OCI-M2 (cell line): ENCODE data around the gene PPP2R3B.
"Not testable (repeated sequence)": the region's sequence is repeated elsewhere in the genome, so short reads cannot be mapped to it uniquely, and the experiment has no call there.

Source experiments
- DNase-seq: peaks from one replicate; lab custom pipeline; 2025; ENCODE audit not compliant: unreplicated experiment; lab: John Stamatoyannopoulos, UW

The PPP2R3B gene

DNA sequence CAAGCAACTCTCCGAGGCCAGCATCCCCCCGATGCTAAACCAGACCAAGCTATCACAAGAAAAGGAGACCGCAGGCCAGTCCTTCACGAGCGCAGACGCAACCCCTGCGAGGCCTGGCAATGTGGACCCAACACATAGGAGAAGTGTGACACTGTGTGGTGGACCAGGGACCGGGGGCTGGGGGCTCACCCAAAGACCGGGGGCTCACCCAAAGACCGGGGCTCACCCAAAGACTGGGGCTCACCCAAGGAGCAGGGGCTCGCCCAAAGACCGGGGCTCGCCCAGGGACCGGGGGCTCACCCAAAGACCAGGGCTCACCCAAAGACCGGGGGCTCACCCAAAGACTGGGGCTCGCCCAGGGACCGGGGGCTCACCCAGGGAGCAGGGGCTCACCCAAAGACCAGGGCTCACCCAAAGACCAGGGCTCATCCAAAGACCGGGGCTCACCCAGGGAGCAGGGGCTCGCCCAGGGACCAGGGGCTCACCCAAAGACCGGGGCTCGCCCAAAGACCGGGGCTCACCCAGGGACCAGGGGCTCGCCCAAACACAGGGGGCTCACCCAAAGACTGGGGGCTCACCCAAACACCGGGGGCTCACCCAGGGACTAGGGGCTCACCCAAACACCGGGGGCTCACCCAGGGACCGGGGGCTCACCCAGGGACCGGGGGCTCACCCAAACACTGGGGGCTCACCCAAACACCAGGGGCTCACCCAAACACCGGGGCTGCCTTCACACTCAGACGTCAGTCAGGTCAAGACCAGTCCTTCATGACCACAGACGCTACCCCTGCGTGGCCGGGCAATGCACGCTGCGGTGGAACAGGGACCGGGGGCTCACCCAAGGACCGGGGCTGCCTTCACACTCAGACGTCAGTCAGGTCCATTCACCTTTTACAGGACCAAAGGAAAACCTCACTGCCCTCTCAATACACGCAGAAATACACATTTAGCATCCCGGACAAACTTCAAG lies 32.9 kb downstream of the PPP2R3B start:
- DNase-seq = no peak

DNA sequence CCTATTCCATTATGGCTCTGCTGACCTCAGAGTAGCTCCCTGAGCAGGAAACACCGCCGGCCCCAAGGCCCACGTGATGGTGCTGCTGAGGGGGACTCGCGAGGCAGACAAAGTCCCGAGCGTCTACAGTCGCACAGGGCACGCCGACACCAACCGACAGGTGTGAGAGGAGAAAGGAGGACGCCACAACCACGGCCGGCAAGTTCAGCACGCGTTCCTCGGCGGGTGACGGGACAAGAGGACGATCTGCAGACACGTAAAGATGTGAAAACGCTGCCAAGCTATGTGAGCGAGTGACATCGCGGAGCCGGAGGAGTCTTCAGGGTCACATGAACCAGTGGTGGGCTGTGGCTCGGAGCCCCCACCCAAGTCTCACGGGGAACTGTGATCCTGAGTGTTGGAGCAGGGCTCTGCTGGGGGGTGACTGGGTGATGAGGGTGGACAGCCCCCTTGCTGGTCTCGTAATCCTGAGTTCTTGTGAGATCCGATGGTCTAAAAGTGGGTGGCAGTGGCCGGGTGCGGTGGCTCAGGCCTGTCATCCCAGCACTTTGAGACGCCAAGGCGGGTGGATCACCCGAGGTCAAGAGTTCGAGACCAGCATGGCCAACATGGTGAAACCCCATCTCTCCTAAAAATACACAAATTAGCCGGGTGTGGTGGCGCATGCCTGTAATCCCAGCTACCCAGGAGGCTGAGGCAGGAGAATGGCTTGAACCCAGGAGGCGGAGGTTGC lies 34.0 kb downstream of the PPP2R3B start:
- DNase-seq = no peak

DNA sequence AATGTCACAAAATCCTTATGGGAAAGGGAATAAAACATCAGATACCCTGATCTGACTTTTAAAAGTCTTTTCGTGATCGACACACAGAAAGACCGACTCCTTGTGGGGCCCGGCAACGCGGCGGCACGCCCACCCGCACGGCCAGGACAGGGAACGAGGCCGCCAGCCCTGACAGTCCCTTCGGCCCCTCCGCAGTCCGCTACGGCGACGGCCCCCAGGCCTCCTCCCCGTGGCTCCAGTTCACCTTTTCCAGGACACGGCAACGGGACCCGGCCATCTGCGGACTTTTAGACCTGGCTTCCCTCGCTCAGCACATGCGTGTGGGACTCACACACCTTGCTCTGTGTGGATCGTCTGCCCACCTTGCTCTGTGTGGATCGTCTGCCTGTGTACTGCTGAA lies 34.5 kb downstream of the PPP2R3B start:
- no peak for DNase-seq

DNA sequence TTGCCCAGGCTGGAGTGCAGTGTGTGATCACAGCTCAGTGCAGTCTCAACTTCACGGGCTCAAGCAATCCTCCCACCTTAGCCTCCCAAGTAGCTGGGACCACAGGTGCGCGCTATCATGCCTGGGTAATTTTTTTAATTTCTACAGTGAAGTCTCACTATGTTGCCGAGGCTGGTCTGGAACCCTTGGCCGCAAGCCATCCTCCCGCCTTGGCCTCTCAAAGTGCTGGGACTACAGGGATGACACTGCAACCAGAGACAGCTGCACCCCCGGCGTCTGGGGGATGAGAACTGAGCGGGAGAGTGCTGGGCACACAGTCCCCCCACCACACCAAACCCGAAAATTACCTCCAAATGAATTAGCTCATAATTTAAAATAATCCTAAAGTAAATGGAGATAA lies 35.0 kb downstream of the PPP2R3B start:
- no peak for DNase-seq

DNA sequence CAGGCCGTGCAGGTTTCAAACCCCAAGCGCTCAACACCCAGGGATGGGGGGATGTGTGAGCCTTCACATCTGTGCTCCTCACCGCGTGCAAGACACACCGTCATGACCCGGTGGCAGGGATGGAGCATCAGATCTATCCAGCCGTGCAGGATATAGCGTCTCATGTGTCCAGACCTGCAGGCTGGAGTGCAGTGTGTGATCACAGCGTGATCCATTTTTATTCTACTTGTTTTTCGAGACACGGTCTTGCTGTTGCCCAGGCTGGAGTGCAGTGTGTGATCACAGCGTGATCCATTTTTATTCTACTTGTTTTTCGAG lies 35.4 kb downstream of the PPP2R3B start:
- DNase-seq = not testable (repeated sequence)

DNA sequence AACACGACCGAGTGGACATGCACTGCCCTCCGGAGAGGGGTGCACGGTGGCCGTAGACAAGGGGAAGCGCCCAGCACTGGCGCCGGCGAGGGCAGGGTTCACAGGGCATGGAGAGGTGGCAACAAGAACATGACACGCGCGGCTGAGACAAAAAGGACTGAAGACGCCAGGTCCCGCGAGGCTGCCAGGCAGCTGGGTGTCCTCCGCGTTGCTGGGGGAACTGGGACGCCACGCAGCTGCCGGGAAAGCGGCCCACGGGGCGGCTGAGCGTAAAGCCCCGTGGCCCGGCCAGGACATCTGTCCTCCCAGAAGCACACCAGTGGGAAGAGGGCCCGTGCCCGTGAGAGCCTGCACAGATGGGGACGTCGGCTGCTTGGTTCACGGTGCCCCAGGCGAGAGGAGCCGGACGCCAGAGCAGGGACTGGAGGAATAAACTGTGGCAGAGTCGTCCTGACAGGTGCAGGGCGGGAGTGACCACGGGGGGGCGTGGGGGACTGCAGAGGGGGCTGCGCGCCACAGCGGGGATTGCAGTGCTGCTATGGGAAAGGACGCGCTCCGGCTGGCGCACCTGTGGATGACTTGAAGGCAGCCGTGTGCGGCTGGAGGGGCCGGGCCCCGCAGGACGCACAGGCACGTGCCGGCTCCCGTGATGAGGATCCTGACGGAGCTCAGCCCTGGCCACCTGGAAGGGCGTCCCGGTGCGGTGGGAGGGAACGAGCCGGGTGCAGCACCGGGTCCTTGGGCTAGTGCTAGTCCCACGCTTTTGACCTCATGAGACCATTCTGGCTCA lies 36.0 kb downstream of the PPP2R3B start:
- no peak for DNase-seq

DNA sequence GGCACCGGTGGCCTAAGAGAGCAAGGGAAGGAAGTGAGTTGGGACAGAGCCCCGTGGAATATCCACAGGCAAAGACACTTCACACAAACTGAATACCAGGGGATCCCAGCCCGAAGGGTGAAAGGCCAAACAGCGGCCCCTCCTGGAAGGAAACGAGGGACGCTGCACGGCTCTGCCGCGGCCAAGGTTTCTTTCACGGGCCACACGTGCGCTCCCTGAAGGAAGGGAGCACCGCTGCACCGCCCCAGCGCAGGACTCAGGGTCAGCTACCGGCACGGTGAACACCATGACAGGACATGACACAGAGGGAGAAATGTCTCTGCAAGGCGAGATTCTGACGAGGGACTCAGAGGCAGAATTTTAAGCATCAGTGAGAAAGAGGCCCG lies 36.6 kb downstream of the PPP2R3B start:
- DNase-seq = no peak

DNA sequence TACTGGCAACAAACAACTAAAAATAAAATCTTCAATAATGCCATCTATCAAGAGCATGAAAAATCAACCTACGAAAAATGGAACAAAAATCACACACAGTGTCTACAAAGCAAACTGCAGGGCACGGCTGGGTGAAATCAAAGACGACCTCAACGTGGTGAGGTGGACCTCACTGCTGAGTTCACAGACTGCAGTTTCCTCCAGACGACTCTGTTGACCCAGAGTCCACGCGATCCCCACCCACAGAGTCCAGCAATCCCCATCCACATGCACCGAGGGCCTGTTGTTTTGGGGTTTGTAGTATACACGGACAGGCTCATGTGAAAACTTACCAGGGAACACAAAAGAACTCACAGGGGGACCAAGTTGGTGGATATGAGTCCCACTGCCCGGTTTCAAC lies 37.0 kb downstream of the PPP2R3B start:
- DNase-seq = no peak

DNA sequence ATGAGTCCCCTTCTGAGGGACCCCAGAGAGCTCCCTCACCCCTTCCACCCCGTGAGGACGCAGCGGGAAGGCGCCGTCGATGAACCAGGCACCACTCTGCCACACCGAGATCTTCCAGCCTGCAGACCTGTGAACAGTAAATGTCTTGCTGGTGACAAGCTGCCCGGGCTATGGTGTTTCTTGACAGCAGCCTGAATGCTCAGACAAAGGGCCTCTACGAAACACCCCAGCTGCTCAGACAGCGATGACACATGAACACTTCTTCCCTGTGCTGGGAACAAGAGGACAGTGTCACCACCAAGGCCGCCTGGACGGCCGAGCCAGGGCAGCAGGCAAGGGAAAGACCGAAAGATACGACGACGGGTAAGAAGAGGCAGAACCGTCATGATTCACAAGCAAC lies 37.5 kb downstream of the PPP2R3B start:
- DNase-seq = no peak

DNA sequence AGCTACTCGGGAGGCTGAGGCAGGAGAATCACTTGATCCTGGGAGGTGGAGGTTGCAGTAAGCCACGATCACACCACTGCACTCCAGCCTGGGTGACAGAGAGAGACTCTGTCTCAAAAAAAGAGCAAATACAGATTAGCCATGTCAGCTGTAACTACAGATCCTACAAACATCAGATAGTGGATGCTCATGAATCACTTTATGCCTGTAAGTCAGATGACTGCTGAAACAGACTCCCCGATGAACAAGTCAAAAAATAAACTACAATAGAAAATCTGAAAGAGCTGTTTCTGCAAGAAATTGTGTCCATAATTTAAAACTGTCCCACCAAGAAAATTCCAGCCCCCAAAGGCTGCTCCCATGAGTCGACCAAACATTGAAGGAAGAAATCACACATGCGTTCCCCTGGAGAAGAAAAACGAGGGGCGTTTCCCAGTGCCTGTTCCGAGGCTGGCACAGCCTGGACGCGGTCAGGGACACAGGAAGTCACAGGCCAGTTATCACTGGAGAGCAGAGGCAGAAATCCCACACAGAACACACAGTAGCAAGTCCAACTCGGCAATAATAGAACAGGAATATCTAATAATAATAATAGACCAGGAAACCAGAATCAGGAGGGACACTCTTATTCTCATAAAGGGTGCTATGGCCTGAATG lies 38.1 kb downstream of the PPP2R3B start:
- no peak for DNase-seq

DNA sequence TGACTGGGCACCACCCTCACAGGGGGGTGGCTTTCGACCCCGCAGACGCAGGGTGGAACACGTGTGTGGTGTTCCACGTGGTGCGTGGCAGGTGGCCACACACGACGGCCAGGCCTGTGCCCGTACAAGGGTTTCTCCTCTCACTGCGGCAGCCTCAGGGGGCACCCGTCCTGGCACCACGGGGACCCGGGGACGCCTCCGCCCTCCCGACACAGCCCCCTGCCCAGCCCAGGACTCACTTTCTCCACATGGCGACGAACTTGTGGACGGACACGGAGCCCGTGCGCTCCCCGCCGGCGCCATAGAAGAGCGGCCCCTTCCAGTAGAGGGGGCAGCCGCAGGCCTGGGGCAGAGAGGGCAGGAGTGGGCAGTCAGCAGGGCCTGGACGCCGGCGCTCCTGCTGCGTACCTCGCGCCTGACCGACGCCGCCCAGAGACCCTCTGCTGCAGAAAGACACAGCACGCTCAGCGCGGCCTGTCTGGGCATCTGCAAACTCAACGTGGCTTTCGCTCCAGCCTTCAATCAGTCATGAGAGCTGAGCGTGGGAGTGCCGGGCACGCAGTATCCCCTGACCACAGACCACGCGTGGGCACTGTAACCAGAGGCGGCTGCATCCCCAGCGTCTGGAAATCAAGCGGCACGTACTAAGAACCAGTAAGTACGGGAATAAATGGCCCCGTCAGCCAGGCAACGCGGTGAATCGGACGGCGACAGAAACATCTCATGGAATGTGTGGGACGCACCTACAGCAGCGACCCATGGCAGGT lies 39.2 kb downstream of the PPP2R3B start:
- DNase-seq = no peak

DNA sequence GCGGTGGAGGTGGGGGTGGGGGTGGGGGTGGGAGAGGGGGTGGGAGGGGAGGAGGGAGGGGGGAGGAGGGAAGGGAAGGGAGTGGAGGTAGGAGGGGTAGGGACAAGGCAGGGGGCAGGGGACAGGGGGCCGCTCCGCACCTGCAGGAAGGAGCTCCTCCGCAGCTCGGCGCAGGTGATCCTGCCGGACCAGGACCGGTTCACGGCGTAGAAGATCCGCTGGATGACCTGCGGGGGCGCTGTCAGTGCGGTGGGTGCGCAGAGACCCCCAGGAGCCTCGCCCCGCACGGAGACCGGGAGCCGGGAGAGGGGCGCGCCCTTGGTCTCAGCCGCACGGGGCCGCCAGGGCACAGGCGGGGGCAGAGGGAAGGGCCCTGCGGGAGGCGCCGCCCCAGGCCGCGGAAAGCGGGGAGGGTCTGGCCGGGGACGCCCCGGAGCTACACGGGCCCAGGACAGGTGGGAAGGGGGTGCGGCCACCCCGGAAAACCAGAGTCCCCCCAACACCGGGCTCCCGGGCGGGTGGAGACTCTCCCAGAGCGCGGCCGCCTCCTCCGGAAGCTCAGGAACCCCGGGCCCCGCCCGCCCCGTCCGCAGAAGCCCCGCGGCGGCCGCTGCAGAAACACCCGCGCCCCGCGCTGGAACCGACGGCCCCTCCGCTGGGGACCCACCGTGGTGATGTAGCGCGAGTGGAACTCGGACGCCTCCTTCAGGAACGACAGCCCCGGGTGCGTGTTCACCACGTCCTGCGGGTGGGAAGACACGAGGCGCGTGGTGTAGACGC lies 40.5 kb downstream of the PPP2R3B start:
- no peak for DNase-seq

DNA sequence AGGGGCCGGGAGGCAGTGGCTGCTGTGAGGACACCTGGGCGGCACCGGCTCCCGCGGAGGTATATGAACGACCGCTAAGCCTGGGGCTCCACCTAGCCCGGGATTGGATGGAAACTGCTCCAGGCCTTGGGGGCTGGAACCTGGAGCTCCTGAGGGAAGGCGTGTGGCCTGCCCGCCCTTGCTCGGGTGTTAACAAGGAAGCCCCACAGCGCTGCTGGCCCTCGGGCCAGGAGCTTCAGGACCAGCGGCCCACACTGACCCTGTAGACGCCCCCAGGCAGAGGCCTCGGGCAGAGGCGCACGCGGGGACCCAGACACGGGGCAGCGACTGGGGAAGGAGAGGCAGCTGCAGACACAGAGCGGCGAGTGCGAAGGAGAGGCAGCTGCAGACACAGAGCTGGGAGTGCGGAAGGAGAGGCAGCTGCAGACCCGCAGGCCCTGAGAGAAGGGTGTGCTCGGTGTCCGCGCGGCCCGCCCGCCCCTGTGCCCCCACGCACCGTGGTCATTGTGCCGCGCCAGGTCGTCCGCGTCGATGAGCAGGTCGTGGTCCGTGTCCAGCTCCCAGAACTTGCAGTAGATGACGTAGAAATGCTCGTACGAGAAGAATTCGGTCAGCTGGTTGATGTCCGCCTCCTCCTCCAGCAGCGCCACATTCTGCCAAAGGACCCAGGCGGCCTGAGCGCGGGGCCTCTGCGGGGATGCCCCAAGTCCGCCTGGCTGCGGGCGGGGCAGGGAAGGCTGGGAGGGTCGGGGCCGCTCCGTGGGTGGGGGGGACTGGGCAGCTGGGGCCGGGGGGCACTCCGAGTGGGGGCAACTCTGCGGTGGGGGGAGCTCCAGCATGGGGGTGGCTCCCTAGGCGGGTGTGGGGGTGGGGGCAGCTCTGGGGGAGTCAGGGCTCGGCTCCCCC lies 41.4 kb downstream of the PPP2R3B start:
- no peak for DNase-seq

DNA sequence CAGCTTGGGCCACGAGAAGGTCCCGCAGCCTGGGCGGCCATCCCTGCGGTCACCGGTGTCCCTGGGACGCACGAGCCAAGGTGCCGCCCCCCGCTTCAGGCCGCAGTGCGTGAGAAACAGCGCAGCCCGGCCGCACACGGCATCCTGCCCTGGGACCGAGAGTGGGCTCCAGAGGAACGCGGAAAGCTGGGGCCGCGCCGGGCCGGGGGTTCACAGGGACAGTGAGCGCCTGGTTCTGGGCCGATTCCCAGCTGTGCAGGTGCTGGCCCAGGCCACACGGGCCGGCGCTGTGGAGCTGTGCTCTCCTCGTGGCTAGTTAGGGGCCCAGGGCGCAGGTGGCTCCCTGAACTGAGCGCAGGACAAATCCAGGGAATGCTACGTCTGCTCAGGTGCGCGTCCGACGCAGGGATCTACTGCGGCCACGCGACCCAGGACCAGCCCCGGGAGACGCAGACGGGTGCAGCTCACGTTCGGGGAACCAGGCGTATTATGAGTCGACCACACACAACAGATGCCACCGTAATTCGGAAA lies 42.3 kb downstream of the PPP2R3B start:
- no peak for DNase-seq

DNA sequence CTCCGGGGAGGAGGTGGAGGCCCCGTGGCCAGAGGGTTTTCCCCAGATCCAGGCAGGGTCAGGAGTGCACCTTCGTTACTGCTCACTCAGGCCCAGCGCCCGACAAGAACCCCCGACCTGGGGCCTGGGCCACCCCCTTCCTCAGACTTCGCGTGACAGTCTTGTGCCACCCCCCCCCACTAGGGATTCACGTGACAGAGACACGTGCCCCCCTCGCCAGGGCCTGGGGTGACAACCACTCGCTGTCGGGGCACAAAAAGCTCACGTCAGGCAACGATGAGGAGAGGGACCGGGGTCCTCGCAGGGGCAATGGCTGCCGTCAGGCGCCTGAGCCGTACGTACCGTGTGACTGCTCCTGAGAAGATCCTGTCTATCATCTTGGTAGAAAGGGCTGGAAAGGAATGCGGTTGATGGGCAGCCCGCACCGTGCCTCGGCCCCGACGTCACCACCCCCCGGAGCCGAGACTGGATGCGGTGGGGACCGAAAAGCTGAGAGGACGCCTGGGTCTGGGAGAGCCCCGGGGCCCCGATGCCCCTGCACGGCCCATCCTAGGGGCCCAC lies 45.1 kb downstream of the PPP2R3B start:
- DNase-seq = no peak

DNA sequence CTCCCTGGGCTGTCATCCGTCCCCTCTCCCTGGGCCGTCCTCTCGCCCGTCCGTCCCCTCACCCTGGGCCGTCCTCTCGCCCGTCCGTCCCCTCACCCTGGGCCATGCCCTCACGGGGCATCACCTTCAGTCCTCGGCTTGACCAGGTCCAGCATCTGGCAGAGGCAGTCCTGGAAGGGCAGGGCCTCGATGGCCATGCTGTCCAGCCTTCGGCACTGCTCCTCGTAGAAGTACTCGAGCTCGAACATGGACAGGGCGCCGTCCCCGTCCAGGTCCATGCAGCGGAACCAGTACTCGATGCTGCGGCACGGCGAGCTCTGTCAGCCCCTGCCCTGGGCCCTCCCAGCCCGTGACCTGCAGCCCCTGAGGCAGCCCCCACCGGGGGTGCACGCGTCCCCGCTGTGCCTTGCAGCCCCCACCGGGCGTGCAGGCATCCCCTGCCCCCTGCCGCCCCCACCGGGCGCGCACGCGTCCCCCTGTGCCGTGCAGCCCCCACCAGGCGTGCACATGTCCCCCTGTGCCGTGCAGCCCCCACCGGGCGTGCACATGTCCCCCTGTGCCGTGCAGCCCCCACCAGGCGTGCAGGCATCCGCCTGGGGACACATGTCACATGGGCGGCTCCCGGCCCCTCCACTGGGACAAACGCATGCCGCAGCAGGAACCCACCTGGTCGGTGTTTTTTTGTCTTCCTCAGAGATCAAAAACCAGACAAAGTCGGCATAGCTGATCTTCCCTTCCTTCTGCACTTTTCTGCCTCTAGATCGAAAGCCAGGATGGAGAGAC lies 45.9 kb downstream of the PPP2R3B start:
- no peak for DNase-seq

DNA sequence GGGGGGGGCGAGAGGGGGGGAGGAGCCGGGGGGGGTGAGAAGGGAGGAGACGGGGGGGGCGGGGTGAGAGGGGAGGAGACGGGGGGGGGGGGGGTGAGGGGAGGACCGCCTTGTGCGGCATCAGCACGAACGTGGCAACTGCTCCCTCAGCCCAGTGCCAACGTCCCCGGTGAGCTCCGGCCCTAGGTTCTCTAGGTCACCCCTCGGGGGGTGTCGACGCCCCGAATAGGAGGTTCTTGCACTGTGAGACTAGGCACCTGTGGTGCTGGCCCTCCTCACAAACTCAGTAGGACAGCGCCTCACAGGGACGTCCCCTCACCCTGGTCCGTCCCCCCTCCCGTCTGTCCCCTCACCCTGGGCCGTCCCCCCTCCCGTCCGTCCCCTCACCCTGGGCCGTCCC lies 46.6 kb downstream of the PPP2R3B start:
- DNase-seq = no peak
